Activated naive CD4-positive, alpha-beta T cell treated with anti-CD3 and anti-CD28 coated beads, Interleukin-2, amount 50 U/mL, for 24 hours (primary cell): ENCODE data around the gene EOLA1.
"Not testable (repeated sequence)": the region's sequence is repeated elsewhere in the genome, so short reads cannot be mapped to it uniquely, and the experiment has no call there.

Experiments
- H3K27ac Mint-ChIP-seq: one replicate; pipeline ENCODE4 v1.8.0; 2021; ENCODE audit warnings: mild to moderate bottlenecking, mixed read lengths
- H3K27me3 Mint-ChIP-seq: one replicate; pipeline ENCODE4 v1.8.0; 2021; ENCODE audit warnings: mixed read lengths
- H3K36me3 Mint-ChIP-seq: one replicate; pipeline ENCODE4 v1.8.0; 2021; ENCODE audit warnings: mixed read lengths
- H3K4me1 Mint-ChIP-seq: one replicate; pipeline ENCODE4 v1.8.0; 2021; ENCODE audit warnings: mixed read lengths
- H3K4me3 Mint-ChIP-seq: one replicate; pipeline ENCODE4 v1.8.0; 2021; ENCODE audit warnings: mild to moderate bottlenecking, mixed read lengths
- H3K9me3 Mint-ChIP-seq: one replicate; pipeline ENCODE4 v1.8.0; 2021; ENCODE audit warnings: mixed read lengths

EOLA1 gene

GRCh38 chrX:149540621-149541520 lies at the start of gene EOLA1:
Gene EOLA1 (plus strand): TSS chrX:149541012. CDS start chrX:149545631, 4,619 bp downstream.
- no peaks in the 10 kb centered on the region for H3K9me3 Mint-ChIP-seq
- no peaks in the 10 kb centered on the region for H3K36me3 Mint-ChIP-seq
- no peaks in the 10 kb centered on the region for H3K27me3 Mint-ChIP-seq
- peak within 1 kb of the TSS; percentile 96 for H3K27ac Mint-ChIP-seq
- H3K4me3 Mint-ChIP-seq: peak within 1 kb of the TSS; percentile 85
- H3K4me1 Mint-ChIP-seq: no peaks in the 10 kb centered on the region

DNA sequence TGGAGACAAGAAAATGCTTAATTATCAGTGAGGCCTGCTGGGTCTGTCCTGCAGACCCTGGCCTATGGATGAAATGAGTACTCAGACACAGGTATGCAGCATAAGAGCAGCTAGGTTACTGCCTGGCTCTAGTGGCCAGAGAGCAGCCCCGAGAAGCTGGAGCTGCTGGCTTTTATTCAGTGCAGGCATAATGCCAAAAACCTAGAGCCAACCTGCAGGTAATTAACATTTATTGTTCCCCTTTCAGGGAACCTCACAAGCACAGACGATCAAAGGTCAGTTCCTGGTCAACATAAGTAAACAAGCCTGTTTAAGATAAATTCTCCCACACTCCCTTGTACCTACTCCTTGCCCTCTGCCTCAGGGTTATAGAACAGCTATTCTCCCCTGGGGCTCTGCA lies 49.0 kb upstream of the EOLA1 start:
- Mint-ChIP-seq H3K4me3 (no peak overlapping the region), H3K27me3 (no peaks in the 10 kb centered on the region), H3K4me1 (peaks cover 3% of the 10 kb centered on the region), H3K36me3 (peaks cover 3% of the 10 kb centered on the region), H3K9me3 (no peaks in the 10 kb centered on the region), H3K27ac (no peak overlapping the region)

GRCh38 chrX:149493567-149494562 lies 46.9 kb upstream of the EOLA1 start:
- no peak overlapping the region for H3K27ac Mint-ChIP-seq
- peaks cover 3% of the 10 kb centered on the region for H3K36me3 Mint-ChIP-seq
- no peaks in the 10 kb centered on the region for H3K9me3 Mint-ChIP-seq
- no peak overlapping the region for H3K4me3 Mint-ChIP-seq
- peaks cover 3% of the 10 kb centered on the region for H3K4me1 Mint-ChIP-seq
- no peaks in the 10 kb centered on the region for H3K27me3 Mint-ChIP-seq

DNA sequence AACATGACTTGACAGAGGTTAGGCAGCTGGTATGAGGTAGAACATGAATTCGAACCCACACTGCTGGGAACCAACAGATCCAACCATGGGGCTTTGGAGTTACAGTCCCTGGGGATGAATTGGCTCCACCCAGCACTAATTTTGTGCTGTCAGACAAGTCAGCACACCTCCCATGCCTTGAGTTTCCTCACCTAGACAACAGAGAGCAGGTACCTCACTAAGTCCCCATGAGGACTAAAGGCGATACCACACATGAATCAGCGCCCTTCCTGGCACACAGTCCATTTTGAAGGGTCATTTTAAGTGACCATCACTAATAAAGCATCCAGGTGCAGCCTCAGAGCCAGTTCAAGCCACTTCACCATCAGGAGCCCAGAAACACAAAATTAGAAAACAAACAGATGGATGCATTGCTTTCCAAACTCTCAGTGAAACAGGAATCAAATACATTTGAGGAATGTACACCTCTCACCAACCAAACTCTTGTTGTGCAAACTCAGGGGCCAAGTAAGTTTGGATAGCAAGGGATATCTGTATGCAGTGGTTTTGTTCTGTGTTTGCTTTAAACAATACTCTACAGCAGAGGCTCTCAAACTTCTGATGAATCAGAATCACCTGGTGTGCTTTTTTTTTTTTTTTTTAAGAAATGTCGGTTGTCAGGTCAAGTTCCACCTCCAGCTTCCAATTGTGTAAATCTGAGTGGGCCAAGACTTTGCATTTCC lies 45.8 kb upstream of the EOLA1 start:
- no peaks in the 10 kb centered on the region for H3K9me3 Mint-ChIP-seq
- H3K36me3 Mint-ChIP-seq: peaks cover 3% of the 10 kb centered on the region
- no peaks in the 10 kb centered on the region for H3K27me3 Mint-ChIP-seq
- no peak overlapping the region for H3K4me3 Mint-ChIP-seq
- H3K27ac Mint-ChIP-seq: no peak overlapping the region
- H3K4me1 Mint-ChIP-seq: peaks cover 7% of the 10 kb centered on the region

DNA sequence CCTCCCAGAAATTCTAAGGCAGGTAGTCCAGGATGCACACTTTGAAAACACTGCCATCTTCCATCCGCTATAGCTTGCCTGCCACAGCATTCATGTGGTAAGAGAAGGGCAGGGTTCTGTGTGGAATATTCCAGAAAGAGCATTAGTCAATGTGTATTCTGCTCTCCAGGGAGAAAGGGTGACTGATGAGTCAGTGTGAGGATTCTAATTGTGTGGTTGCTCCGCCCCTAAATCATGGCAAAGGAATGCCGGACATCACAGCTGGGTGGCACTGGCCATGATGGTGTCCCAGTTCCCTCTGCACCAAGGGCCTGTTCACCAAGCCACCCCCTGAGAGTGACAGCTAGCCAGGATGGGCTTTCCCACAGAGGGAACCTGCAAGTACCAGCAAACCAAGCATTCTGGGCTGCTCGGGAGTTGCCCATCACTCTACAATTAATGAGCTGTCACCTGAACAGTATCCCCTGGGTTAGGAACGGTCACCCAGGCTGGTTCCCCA lies 45.2 kb upstream of the EOLA1 start:
- Mint-ChIP-seq H3K27me3 (no peaks in the 10 kb centered on the region), H3K9me3 (no peaks in the 10 kb centered on the region), H3K36me3 (peaks cover 2% of the 10 kb centered on the region), H3K4me3 (no peak overlapping the region), H3K27ac (no peak overlapping the region), H3K4me1 (peaks cover 9% of the 10 kb centered on the region)

DNA sequence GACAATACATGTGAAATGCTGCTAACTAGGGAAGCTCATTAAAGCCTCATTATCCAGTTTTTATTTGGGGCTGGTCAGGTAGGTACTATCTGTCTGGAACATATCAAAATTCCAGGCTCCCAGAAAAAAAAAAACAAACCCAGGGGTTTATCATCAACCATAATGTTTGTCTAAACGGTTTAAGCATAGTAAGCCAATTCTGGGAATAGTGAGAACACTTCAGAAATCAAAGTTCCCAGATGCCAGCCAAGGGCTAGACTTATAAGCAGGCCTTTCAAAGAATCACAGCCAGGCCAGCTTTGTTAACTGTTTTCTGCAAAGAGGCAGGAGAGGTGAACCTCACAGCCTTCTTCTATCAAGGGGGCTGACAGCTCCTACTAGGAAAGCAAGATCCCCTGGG lies 43.8 kb upstream of the EOLA1 start:
- no peak overlapping the region for H3K27ac Mint-ChIP-seq
- no peaks in the 10 kb centered on the region for H3K27me3 Mint-ChIP-seq
- no peak overlapping the region for H3K4me3 Mint-ChIP-seq
- peaks cover 9% of the 10 kb centered on the region for H3K4me1 Mint-ChIP-seq
- no peaks in the 10 kb centered on the region for H3K9me3 Mint-ChIP-seq
- peaks cover 2% of the 10 kb centered on the region for H3K36me3 Mint-ChIP-seq

DNA sequence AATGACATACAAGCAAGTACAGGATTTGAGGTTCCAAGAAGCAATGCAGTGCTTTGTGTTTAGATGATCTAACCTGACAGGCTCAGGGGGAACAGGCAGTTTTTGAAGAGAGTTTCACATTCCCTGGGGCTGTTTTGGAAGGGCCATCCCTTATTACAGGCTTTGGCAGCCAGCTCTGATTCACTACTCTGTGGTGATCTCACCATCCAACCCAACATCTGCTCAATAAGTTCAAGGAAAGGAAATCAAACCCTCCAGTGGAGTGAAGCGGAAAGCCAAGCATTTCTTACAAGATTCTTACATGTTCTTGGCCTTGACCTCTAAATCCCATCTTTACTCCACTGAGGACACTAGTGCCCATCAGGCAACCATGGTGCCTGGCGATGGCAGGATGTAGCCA lies 43.2 kb upstream of the EOLA1 start:
- Mint-ChIP-seq H3K27ac (no peak overlapping the region), H3K4me3 (no peak overlapping the region), H3K4me1 (peaks cover 14% of the 10 kb centered on the region), H3K27me3 (no peaks in the 10 kb centered on the region), H3K36me3 (peaks cover 2% of the 10 kb centered on the region), H3K9me3 (no peaks in the 10 kb centered on the region)

- no peak overlapping the region for H3K27ac Mint-ChIP-seq
- no peak overlapping the region for H3K4me3 Mint-ChIP-seq
- H3K9me3 Mint-ChIP-seq: no peaks in the 10 kb centered on the region
- peaks cover 2% of the 10 kb centered on the region for H3K36me3 Mint-ChIP-seq
- H3K4me1 Mint-ChIP-seq: peaks cover 15% of the 10 kb centered on the region
- no peaks in the 10 kb centered on the region for H3K27me3 Mint-ChIP-seq
These were observed 42.0 kb upstream of the EOLA1 start for GRCh38 chrX:149498767-149499166.

GRCh38 chrX:149499766-149500165 lies 41.0 kb upstream of the EOLA1 start:
- peaks cover 24% of the 10 kb centered on the region for H3K4me1 Mint-ChIP-seq
- peaks cover 2% of the 10 kb centered on the region for H3K36me3 Mint-ChIP-seq
- peak overlapping the region; percentile 55 for H3K27ac Mint-ChIP-seq
- no peaks in the 10 kb centered on the region for H3K9me3 Mint-ChIP-seq
- H3K27me3 Mint-ChIP-seq: no peaks in the 10 kb centered on the region
- H3K4me3 Mint-ChIP-seq: peak overlapping the region; percentile 19

- not testable (repeated sequence) for H3K9me3 Mint-ChIP-seq, H3K27me3 Mint-ChIP-seq, H3K36me3 Mint-ChIP-seq
- H3K4me1 Mint-ChIP-seq: peaks cover 32% of the 10 kb centered on the region
- peak overlapping the region; percentile 19 for H3K4me3 Mint-ChIP-seq
- peak overlapping the region; percentile 35 for H3K27ac Mint-ChIP-seq
These were observed 37.9 kb upstream of the EOLA1 start for GRCh38 chrX:149502923-149503322.

- H3K27ac Mint-ChIP-seq: peak overlapping the region; percentile 55
- not testable (repeated sequence) for H3K36me3 Mint-ChIP-seq
These were observed 37.4 kb upstream of the EOLA1 start for GRCh38 chrX:149503446-149503845.

DNA sequence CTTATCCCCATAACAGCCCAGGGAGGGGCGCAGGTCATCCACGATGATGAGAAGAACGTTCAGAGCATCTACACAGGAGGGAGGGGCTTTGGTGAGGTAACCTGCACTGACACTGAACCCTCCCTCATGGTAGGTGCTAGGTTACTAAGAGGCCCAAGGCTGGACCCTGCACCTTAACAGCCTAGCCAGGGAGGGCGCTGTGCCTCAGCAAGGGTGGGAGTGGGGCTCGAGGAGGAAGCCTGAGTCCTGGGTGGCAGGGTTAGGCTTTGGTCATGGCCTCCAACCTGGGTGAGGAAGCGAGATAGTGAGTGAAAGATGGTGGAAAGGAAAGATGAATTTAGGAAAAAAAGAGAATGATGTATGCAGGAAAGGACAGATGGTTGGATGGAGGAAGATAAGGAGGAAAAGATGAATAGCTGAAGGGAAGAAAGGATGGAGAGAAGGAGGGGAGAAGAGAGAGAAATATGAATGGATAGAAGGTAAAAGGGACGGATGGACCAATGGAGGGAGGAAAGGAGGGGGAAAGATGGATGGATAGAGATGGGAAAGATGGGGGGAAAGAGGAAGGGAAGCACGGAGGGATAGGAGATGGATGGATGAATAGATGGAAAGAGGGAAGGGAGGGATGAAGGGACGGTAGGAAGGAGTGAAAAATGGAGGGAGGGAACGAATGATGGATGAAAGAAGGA lies 36.4 kb upstream of the EOLA1 start:
- H3K36me3 Mint-ChIP-seq: peaks cover 2% of the 10 kb centered on the region
- H3K9me3 Mint-ChIP-seq: no peaks in the 10 kb centered on the region
- peak overlapping the region; percentile 98 for H3K4me3 Mint-ChIP-seq
- H3K27me3 Mint-ChIP-seq: no peaks in the 10 kb centered on the region
- H3K27ac Mint-ChIP-seq: peak overlapping the region; percentile 95
- peaks cover 32% of the 10 kb centered on the region for H3K4me1 Mint-ChIP-seq

More at GRCh38 chrX:149503446-149503845, 37.4 kb upstream of the EOLA1 start:
- not testable (repeated sequence) for H3K27me3 Mint-ChIP-seq, H3K9me3 Mint-ChIP-seq
- Mint-ChIP-seq H3K4me1 (peaks cover 32% of the 10 kb centered on the region), H3K4me3 (peak overlapping the region; percentile 19)

GRCh38 chrX:149504915-149505651 lies 35.7 kb upstream of the EOLA1 start, which contains the start of gene IDS:
Gene IDS (minus strand): TSS chrX:149505306. CDS start chrX:149505137, 169 bp downstream.
- Mint-ChIP-seq H3K4me3 (peak within 1 kb of the TSS; percentile 98), H3K9me3 (no peaks in the 10 kb centered on the region), H3K4me1 (peaks cover 27% of the 10 kb centered on the region), H3K36me3 (no peaks in the 10 kb centered on the region), H3K27ac (peak within 1 kb of the TSS; percentile 95), H3K27me3 (no peaks in the 10 kb centered on the region)

DNA sequence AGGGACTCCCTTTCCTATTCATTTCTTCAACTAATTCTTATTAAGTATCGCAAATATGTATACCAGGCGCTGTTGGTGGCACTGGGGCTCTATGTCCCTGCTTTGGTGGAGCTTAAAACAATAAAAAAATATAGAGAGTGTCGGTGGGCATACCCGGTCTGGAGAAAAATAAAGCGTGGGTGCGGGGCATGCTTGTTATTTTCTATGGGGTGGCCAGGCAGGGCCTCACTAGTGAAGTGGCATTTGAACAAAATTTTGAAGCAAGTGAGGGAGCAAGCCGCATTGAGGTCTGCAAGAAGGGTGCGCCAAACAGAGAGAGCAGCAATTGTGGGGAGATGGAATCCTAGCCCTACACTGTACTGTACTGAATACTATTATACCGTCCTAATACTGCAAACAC lies 35.1 kb upstream of the EOLA1 start:
- Mint-ChIP-seq H3K4me1 (peaks cover 23% of the 10 kb centered on the region), H3K4me3 (peak overlapping the region; percentile 98), H3K27me3 (no peaks in the 10 kb centered on the region), H3K9me3 (no peaks in the 10 kb centered on the region), H3K36me3 (no peaks in the 10 kb centered on the region), H3K27ac (peak overlapping the region; percentile 76)
